GM23338 (cell line): ENCODE results near the gene TMEM98. TPM values are rescaled to one million over a fixed set of nuclear protein-coding genes. Genes with fewer than 3 reads are reported as not detected.

Source experiments
- ATAC-seq: fragments of 200-7000 bp; cut with Tn5 transposase; 3 replicates; pipeline ENCODE4 v1.9.1; 2020
- DNase-seq: peaks from one replicate; pipeline ENCODE4 v3.0.0-alpha.2; 2015; ENCODE audit warnings: low spot score
- H2AFZ ChIP-seq: fragments of 200-600 bp; sonication (generic); 2 replicates; pipeline ENCODE4 v1.8.0; 2016; ENCODE audit warnings: antibody characterized with exemption, mild to moderate bottlenecking, moderate library complexity
- H3F3A ChIP-seq: fragments of 200-600 bp; sonication (generic); replicated peaks from 2 replicates; pipeline ENCODE4 v1.8.0; 2017; ENCODE audit warnings: antibody characterized with exemption, mixed run types, low read depth
- H3K27ac ChIP-seq: fragments of 200-600 bp; sonication (generic); 2 replicates; pipeline ENCODE4 v1.6.1; 2016; ENCODE audit warnings: low read depth
- H3K27me3 ChIP-seq: fragments of 200-600 bp; sonication (generic); 2 replicates; pipeline ENCODE4 v1.8.0; 2016; ENCODE audit warnings: mild to moderate bottlenecking, mixed run types, moderate library complexity; ENCODE audit not compliant: insufficient read depth
- H3K36me3 ChIP-seq: fragments of 200-600 bp; sonication (generic); 2 replicates; pipeline ENCODE4 v1.8.0; 2016; ENCODE audit warnings: mild to moderate bottlenecking; ENCODE audit not compliant: insufficient read depth
- H3K4me1 ChIP-seq: fragments of 200-600 bp; sonication (generic); 2 replicates; pipeline ENCODE4 v1.8.0; 2016; ENCODE audit warnings: mild to moderate bottlenecking, moderate library complexity; ENCODE audit not compliant: insufficient read depth
- H3K4me2 ChIP-seq: fragments of 200-600 bp; sonication (generic); 2 replicates; pipeline ENCODE4 v1.7.1; 2017; ENCODE audit warnings: mixed run types
- H3K4me3 ChIP-seq: fragments of 200-600 bp; sonication (generic); 2 replicates; pipeline ENCODE4 v1.6.1; 2016; ENCODE audit warnings: mixed run types
- H3K79me2 ChIP-seq: fragments of 200-600 bp; sonication (generic); replicated peaks from 2 replicates; pipeline ENCODE4 v1.8.0; 2017; ENCODE audit warnings: mild to moderate bottlenecking; ENCODE audit not compliant: insufficient read depth
- H3K9me2 ChIP-seq: fragments of 200-600 bp; sonication (generic); 2 replicates; pipeline ENCODE4 v1.8.0; 2017; ENCODE audit not compliant: insufficient read depth
- H4K20me1 ChIP-seq: fragments of 200-600 bp; sonication (generic); replicated peaks from 2 replicates; pipeline ENCODE4 v1.8.0; 2017; ENCODE audit warnings: mild to moderate bottlenecking; ENCODE audit not compliant: insufficient read depth
- H3K27ac Mint-ChIP-seq: 2 replicates; pipeline ENCODE4 v1.8.0; 2020; ENCODE audit warnings: inconsistent platforms, mild to moderate bottlenecking, moderate library complexity, mixed read lengths
- H3K27me3 Mint-ChIP-seq: 3 replicates; pipeline ENCODE4 v1.8.0; 2022; ENCODE audit warnings: low read depth, mild to moderate bottlenecking, moderate library complexity, mixed read lengths, inconsistent platforms; ENCODE audit not compliant: insufficient read depth, poor library complexity
- H3K36me3 Mint-ChIP-seq: 3 replicates; pipeline ENCODE4 v1.8.0; 2021; ENCODE audit warnings: low read depth, mild to moderate bottlenecking, inconsistent platforms, moderate library complexity, mixed read lengths
- H3K4me1 Mint-ChIP-seq: 3 replicates; pipeline ENCODE4 v1.8.0; 2020; ENCODE audit warnings: mild to moderate bottlenecking, inconsistent platforms, mixed read lengths
- H3K4me3 Mint-ChIP-seq: 3 replicates; pipeline ENCODE4 v1.8.0; 2021; ENCODE audit warnings: moderate library complexity, mild to moderate bottlenecking, inconsistent platforms, mixed read lengths
- H3K9me3 Mint-ChIP-seq: 3 replicates; pipeline ENCODE4 v1.8.0; 2020; ENCODE audit warnings: moderate library complexity, mild to moderate bottlenecking, inconsistent platforms, mixed read lengths
- CREB1 ChIP-seq: fragments of 250-450 bp; sonication (Bioruptor Pico); IDR thresholded peaks from 2 replicates; pipeline ENCODE4 v1.5.0; 2020; ENCODE audit warnings: low read depth, mild to moderate bottlenecking, moderate library complexity
- EZH2 ChIP-seq: fragments of 200-600 bp; sonication (generic); IDR thresholded peaks from one replicate; pipeline ENCODE4 v1.8.0; 2017; ENCODE audit warnings: antibody characterized with exemption, mild to moderate bottlenecking, low read depth; ENCODE audit not compliant: unreplicated experiment
- EZH2phosphoT487 ChIP-seq: fragments of 200-600 bp; sonication (generic); IDR thresholded peaks from one replicate; pipeline ENCODE4 v1.8.1; 2018; ENCODE audit warnings: antibody characterized with exemption; ENCODE audit not compliant: unreplicated experiment
- JUNB ChIP-seq: IDR thresholded peaks from one replicate; pipeline ENCODE4 v1.6.1; 2016; ENCODE audit warnings: antibody characterized with exemption; ENCODE audit not compliant: unreplicated experiment
- NANOG ChIP-seq: IDR thresholded peaks from 2 replicates; pipeline ENCODE4 v1.6.1; 2016; ENCODE audit warnings: antibody characterized with exemption, borderline replicate concordance
- POLR2AphosphoS5 ChIP-seq: IDR thresholded peaks from 2 replicates; pipeline ENCODE4 v1.6.1; 2016; ENCODE audit warnings: antibody characterized with exemption, low read depth
- STAT1 ChIP-seq: IDR thresholded peaks from one replicate; pipeline ENCODE4 v1.6.1; 2016; ENCODE audit warnings: antibody characterized with exemption; ENCODE audit not compliant: unreplicated experiment
- ZNF114 ChIP-seq: fragments of 250-450 bp; sonication (Bioruptor Pico); IDR thresholded peaks from 2 replicates; pipeline ENCODE4 v1.5.0; 2020; ENCODE audit warnings: mild to moderate bottlenecking, moderate library complexity
- ZNF331 ChIP-seq: fragments of 250-450 bp; sonication (Bioruptor Pico); IDR thresholded peaks from 2 replicates; pipeline ENCODE4 v1.5.0; 2020; ENCODE audit warnings: low read depth, mild to moderate bottlenecking, moderate library complexity
- polyA plus RNA-seq: library from polyadenylated mRNA; unstranded; fragments of >200 nt; fragmentation: Nextera tagmentation; extraction: Ambion mirVana; gene quantifications from 2 replicates; pipeline ENCODE4 v1.2.1, GENCODE V29; 2016
- total RNA-seq: library from RNA; depleted of rRNA; stranded (reverse); fragments of >200 nt; shearing (Covaris generic); gene quantifications from 2 replicates; pipeline ENCODE4 v1.2.3, GENCODE V29; 2014
- TF ChIP-seq, protein P1 (sequence below): IDR thresholded peaks from one replicate; pipeline ENCODE4 v1.6.1; 2018; ENCODE audit warnings: antibody characterized with exemption; ENCODE audit not compliant: unreplicated experiment
- TF ChIP-seq, protein P2 (sequence below), 2 experiments: fragments of 200-600 bp in 1 of 2; sonication (generic) in 1 of 2; conservative IDR thresholded peaks; 2 replicates each; pipeline versions ENCODE4 v1.5.1 to v1.6.1; 2016 to 2017; ENCODE audit warnings: antibody characterized with exemption in 2 of 2, low read depth in 2 of 2, mild to moderate bottlenecking in 2 of 2, moderate library complexity in 1 of 2
- TF ChIP-seq, protein P3 (sequence below): fragments of 250-450 bp; sonication (Bioruptor Pico); IDR thresholded peaks from 2 replicates; pipeline ENCODE4 v1.5.0; 2020; ENCODE audit warnings: mild to moderate bottlenecking, moderate library complexity
- TF ChIP-seq, protein P4 (sequence below): IDR thresholded peaks from 2 replicates; pipeline ENCODE4 v1.6.1; 2016; ENCODE audit warnings: antibody characterized with exemption

The TMEM98 gene
- total and polyA plus RNA-seq, 2 experiments from 2014 or later = 60.4 to 94.8 TPM

DNA sequence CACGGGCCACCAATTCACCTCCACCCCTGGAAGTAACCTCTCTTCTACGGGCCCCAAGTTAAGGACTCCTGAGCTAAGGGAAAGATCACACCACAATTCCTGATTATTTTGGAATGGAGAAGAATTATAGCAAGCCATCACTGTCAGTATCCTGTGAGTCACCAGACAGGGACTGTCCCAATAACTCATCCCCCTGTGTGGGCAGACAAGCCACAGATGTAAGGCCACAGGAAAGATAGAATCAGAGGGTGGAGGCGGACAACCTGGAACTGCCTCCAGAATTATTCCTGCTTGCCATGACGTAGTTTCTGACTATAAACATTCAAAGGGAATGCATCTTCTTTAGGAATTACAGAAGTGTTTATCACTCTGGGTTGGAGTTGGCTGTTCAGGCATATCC is 45.2 kb upstream of the TMEM98 start:
- Histone ChIP-seq H3K4me1 (peaks cover 6% of the 10 kb centered on the region), H3K36me3 (no peaks in the 10 kb centered on the region), H3F3A (no peaks in the 10 kb centered on the region), H3K4me3 (no peak overlapping the region), H3K27ac (no peak overlapping the region), H3K79me2 (no peaks in the 10 kb centered on the region), H2AFZ (no peak overlapping the region), H4K20me1 (no peaks in the 10 kb centered on the region), H3K9me2 (0 out of 2 replicates have a peak, but pooled peaks cover 8% of the 10 kb centered on the region), H3K27me3 (no peaks in the 10 kb centered on the region), H3K4me2 (no peak overlapping the region)
- TF ChIP-seq CREB1 (CRISPR knock-in tag) (no peak), NANOG (no peak), EZH2phosphoT487 (no peak), STAT1 (no peak), POLR2AphosphoS5 (no peak), ZNF114 (no peak), EZH2 (no peak), ZNF331 (CRISPR knock-in tag) (no peak), JUNB (no peak)
- TF ChIP-seq, protein P1, sequence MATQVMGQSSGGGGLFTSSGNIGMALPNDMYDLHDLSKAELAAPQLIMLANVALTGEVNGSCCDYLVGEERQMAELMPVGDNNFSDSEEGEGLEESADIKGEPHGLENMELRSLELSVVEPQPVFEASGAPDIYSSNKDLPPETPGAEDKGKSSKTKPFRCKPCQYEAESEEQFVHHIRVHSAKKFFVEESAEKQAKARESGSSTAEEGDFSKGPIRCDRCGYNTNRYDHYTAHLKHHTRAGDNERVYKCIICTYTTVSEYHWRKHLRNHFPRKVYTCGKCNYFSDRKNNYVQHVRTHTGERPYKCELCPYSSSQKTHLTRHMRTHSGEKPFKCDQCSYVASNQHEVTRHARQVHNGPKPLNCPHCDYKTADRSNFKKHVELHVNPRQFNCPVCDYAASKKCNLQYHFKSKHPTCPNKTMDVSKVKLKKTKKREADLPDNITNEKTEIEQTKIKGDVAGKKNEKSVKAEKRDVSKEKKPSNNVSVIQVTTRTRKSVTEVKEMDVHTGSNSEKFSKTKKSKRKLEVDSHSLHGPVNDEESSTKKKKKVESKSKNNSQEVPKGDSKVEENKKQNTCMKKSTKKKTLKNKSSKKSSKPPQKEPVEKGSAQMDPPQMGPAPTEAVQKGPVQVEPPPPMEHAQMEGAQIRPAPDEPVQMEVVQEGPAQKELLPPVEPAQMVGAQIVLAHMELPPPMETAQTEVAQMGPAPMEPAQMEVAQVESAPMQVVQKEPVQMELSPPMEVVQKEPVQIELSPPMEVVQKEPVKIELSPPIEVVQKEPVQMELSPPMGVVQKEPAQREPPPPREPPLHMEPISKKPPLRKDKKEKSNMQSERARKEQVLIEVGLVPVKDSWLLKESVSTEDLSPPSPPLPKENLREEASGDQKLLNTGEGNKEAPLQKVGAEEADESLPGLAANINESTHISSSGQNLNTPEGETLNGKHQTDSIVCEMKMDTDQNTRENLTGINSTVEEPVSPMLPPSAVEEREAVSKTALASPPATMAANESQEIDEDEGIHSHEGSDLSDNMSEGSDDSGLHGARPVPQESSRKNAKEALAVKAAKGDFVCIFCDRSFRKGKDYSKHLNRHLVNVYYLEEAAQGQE = no peak
- TF ChIP-seq, protein P2, sequence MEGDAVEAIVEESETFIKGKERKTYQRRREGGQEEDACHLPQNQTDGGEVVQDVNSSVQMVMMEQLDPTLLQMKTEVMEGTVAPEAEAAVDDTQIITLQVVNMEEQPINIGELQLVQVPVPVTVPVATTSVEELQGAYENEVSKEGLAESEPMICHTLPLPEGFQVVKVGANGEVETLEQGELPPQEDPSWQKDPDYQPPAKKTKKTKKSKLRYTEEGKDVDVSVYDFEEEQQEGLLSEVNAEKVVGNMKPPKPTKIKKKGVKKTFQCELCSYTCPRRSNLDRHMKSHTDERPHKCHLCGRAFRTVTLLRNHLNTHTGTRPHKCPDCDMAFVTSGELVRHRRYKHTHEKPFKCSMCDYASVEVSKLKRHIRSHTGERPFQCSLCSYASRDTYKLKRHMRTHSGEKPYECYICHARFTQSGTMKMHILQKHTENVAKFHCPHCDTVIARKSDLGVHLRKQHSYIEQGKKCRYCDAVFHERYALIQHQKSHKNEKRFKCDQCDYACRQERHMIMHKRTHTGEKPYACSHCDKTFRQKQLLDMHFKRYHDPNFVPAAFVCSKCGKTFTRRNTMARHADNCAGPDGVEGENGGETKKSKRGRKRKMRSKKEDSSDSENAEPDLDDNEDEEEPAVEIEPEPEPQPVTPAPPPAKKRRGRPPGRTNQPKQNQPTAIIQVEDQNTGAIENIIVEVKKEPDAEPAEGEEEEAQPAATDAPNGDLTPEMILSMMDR (conservative IDR thresholded peaks at IDR 0.05; ENCODE audit: low read depth in 2 of 2) = no peak
- TF ChIP-seq, protein P3, sequence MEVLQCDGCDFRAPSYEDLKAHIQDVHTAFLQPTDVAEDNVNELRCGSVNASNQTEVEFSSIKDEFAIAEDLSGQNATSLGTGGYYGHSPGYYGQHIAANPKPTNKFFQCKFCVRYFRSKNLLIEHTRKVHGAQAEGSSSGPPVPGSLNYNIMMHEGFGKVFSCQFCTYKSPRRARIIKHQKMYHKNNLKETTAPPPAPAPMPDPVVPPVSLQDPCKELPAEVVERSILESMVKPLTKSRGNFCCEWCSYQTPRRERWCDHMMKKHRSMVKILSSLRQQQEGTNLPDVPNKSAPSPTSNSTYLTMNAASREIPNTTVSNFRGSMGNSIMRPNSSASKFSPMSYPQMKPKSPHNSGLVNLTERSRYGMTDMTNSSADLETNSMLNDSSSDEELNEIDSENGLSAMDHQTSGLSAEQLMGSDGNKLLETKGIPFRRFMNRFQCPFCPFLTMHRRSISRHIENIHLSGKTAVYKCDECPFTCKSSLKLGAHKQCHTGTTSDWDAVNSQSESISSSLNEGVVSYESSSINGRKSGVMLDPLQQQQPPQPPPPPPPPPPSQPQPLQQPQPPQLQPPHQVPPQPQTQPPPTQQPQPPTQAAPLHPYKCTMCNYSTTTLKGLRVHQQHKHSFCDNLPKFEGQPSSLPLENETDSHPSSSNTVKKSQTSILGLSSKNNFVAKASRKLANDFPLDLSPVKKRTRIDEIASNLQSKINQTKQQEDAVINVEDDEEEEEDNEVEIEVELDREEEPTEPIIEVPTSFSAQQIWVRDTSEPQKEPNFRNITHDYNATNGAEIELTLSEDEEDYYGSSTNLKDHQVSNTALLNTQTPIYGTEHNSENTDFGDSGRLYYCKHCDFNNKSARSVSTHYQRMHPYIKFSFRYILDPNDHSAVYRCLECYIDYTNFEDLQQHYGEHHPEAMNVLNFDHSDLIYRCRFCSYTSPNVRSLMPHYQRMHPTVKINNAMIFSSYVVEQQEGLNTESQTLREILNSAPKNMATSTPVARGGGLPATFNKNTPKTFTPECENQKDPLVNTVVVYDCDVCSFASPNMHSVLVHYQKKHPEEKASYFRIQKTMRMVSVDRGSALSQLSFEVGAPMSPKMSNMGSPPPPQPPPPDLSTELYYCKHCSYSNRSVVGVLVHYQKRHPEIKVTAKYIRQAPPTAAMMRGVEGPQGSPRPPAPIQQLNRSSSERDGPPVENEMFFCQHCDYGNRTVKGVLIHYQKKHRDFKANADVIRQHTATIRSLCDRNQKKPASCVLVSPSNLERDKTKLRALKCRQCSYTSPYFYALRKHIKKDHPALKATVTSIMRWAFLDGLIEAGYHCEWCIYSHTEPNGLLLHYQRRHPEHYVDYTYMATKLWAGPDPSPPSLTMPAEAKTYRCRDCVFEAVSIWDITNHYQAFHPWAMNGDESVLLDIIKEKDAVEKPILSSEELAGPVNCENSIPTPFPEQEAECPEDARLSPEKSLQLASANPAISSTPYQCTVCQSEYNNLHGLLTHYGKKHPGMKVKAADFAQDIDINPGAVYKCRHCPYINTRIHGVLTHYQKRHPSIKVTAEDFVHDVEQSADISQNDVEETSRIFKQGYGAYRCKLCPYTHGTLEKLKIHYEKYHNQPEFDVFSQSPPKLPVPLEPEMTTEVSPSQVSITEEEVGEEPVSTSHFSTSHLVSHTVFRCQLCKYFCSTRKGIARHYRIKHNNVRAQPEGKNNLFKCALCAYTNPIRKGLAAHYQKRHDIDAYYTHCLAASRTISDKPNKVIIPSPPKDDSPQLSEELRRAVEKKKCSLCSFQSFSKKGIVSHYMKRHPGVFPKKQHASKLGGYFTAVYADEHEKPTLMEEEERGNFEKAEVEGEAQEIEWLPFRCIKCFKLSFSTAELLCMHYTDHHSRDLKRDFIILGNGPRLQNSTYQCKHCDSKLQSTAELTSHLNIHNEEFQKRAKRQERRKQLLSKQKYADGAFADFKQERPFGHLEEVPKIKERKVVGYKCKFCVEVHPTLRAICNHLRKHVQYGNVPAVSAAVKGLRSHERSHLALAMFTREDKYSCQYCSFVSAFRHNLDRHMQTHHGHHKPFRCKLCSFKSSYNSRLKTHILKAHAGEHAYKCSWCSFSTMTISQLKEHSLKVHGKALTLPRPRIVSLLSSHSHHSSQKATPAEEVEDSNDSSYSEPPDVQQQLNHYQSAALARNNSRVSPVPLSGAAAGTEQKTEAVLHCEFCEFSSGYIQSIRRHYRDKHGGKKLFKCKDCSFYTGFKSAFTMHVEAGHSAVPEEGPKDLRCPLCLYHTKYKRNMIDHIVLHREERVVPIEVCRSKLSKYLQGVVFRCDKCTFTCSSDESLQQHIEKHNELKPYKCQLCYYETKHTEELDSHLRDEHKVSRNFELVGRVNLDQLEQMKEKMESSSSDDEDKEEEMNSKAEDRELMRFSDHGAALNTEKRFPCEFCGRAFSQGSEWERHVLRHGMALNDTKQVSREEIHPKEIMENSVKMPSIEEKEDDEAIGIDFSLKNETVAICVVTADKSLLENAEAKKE = no peak
- TF ChIP-seq, protein P4, sequence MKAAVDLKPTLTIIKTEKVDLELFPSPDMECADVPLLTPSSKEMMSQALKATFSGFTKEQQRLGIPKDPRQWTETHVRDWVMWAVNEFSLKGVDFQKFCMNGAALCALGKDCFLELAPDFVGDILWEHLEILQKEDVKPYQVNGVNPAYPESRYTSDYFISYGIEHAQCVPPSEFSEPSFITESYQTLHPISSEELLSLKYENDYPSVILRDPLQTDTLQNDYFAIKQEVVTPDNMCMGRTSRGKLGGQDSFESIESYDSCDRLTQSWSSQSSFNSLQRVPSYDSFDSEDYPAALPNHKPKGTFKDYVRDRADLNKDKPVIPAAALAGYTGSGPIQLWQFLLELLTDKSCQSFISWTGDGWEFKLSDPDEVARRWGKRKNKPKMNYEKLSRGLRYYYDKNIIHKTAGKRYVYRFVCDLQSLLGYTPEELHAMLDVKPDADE = no peak
- peaks cover 10% of the 10 kb centered on the region for H3K4me1 Mint-ChIP-seq
- peaks cover 8% of the 10 kb centered on the region; the same call in 2 of the 3 replicates for H3K9me3 Mint-ChIP-seq
- H3K36me3 Mint-ChIP-seq = peaks cover 8% of the 10 kb centered on the region
- no peak overlapping the region for H3K27ac Mint-ChIP-seq
- peaks cover 4% of the 10 kb centered on the region for H3K27me3 Mint-ChIP-seq
- DNase-seq (no peak), ATAC-seq (no peak)
- no peak overlapping the region for H3K4me3 Mint-ChIP-seq
